Glutamatergic neuron (in vitro differentiated cells): ENCODE measurements around the gene CHST8. TPM values are rescaled to one million over a fixed set of nuclear protein-coding genes. Genes with fewer than 3 reads are reported as not detected.

Experiments used
- DNase-seq: peaks from one replicate; pipeline ENCODE4 v3.0.0; 2022
- H3K27ac Mint-ChIP-seq: one replicate; pipeline ENCODE4 v1.8.0; 2020; ENCODE audit warnings: mild to moderate bottlenecking, mixed read lengths, inconsistent platforms; ENCODE audit not compliant: unreplicated experiment
- H3K27me3 Mint-ChIP-seq: one replicate; pipeline ENCODE4 v1.8.0; 2020; ENCODE audit warnings: mild to moderate bottlenecking, moderate library complexity, mixed read lengths, inconsistent platforms; ENCODE audit not compliant: unreplicated experiment
- H3K36me3 Mint-ChIP-seq: one replicate; pipeline ENCODE4 v1.8.0; 2020; ENCODE audit warnings: mild to moderate bottlenecking, mixed read lengths, inconsistent platforms; ENCODE audit not compliant: unreplicated experiment
- H3K4me1 Mint-ChIP-seq: one replicate; pipeline ENCODE4 v1.8.0; 2020; ENCODE audit warnings: mild to moderate bottlenecking, low read depth, mixed read lengths, inconsistent platforms; ENCODE audit not compliant: unreplicated experiment
- H3K4me3 Mint-ChIP-seq: one replicate; pipeline ENCODE4 v1.8.0; 2020; ENCODE audit warnings: mild to moderate bottlenecking, mixed read lengths, inconsistent platforms; ENCODE audit not compliant: unreplicated experiment
- H3K9me3 Mint-ChIP-seq: one replicate; pipeline ENCODE4 v1.8.0; 2020; ENCODE audit warnings: mild to moderate bottlenecking, moderate library complexity, mixed read lengths, inconsistent platforms; ENCODE audit not compliant: unreplicated experiment
- total RNA-seq: library from RNA; stranded (reverse); fragmentation: NEBNext Ultra II Directional; extraction: Animal tissue kit (Norgen Biotek cat#: 25700); gene quantifications from one replicate; pipeline ENCODE4 v1.2.1, GENCODE V29; 2021; ENCODE audit not compliant: unreplicated experiment
- TF ChIP-seq, protein P1 (sequence below): fragments of 200-600 bp; sonication (generic); IDR thresholded peaks from one replicate; pipeline ENCODE4 v1.5.0; 2021; ENCODE audit not compliant: partially characterized antibody, unreplicated experiment

The CHST8 gene
- total RNA-seq, 1 donor from 2014 or later = 235 TPM

DNA sequence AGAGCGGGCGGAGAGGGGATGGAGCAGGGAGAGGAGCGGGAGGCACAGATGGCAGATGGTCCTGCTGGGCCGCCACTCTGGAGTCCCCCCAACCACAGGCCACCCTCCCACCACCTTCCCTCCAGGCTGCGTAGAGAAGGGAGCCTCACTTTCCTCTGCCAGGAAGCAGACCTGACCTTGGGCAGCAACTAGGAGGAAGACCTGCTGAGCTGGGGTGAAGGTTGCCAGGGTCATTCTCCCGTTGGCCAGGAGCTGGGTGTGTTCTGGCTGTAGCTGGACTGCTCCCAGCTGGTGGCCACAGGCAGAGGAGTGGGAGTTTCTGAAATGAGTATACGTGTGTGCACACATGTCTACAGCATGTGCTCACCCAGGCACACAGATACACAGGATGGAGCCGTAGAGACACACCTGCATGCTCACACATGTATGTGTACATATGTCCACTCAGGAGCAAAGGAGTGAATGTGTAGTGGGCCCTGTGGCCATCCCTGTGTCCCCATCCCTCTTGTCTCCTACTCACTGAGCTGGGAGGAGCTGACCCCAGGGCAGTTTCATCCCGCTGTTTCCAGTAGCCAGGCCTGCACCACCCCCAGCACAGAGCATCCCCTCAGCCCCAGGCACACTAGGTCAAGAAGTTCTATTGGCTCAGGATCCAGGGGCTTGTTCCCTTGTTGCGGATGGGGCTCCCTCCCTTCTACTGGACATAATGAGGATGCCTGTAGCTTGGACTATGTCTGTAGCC, 53.0 kb downstream of the CHST8 start:
- H3K27me3 Mint-ChIP-seq = peaks cover 38% of the 10 kb centered on the region
- TF ChIP-seq, protein P1, sequence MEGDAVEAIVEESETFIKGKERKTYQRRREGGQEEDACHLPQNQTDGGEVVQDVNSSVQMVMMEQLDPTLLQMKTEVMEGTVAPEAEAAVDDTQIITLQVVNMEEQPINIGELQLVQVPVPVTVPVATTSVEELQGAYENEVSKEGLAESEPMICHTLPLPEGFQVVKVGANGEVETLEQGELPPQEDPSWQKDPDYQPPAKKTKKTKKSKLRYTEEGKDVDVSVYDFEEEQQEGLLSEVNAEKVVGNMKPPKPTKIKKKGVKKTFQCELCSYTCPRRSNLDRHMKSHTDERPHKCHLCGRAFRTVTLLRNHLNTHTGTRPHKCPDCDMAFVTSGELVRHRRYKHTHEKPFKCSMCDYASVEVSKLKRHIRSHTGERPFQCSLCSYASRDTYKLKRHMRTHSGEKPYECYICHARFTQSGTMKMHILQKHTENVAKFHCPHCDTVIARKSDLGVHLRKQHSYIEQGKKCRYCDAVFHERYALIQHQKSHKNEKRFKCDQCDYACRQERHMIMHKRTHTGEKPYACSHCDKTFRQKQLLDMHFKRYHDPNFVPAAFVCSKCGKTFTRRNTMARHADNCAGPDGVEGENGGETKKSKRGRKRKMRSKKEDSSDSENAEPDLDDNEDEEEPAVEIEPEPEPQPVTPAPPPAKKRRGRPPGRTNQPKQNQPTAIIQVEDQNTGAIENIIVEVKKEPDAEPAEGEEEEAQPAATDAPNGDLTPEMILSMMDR = no peak
- no peaks in the 10 kb centered on the region for H3K36me3 Mint-ChIP-seq
- peaks cover 45% of the 10 kb centered on the region for H3K9me3 Mint-ChIP-seq
- DNase-seq = peak; percentile 63
- H3K27ac Mint-ChIP-seq = peak overlapping the region; percentile 97
- H3K4me1 Mint-ChIP-seq = peaks cover 73% of the 10 kb centered on the region
- H3K4me3 Mint-ChIP-seq = peak overlapping the region; percentile 74

GRCh38 chr19:33675501-33676124, 53.9 kb downstream of the CHST8 start:
- TF ChIP-seq, protein P1 = no peak
- H3K27me3 Mint-ChIP-seq = peaks cover 40% of the 10 kb centered on the region
- peak overlapping the region; percentile 97 for H3K27ac Mint-ChIP-seq
- peaks cover 48% of the 10 kb centered on the region for H3K9me3 Mint-ChIP-seq
- H3K4me1 Mint-ChIP-seq = peaks cover 74% of the 10 kb centered on the region
- no peak for DNase-seq
- H3K36me3 Mint-ChIP-seq = no peaks in the 10 kb centered on the region
- peak overlapping the region; percentile 15 for H3K4me3 Mint-ChIP-seq

DNA sequence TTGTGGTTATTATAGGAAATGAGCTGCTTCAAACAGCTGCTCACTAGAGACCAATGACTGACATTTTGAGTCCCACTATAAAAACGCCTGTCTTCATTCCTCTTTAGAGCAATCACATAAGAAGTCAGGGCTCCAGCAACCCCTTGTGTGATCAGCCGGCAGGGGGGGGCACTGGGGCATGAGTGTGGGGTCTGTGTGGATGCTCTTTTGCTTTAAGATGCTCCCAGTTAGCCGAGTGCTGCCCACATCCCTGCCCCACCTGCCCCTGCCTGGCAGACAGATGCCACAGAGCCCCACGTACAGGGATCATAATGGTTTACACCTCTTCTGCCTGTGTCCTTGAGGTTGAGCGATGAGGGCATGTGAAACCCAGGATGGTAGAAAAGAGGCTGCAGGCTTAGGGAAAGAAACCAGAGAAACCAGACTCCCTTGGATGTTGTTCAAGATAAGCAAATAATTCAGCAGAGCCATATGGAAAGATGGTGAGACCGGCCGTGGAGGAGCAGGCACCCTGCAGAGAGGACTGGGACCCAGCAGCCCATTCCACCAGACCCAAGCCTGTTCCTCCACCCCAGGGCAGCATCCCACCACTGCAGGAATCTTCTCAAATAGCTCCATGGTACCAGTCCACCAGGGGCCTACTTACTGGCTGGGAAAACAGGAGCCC, 55.4 kb downstream of the CHST8 start:
- peaks cover 66% of the 10 kb centered on the region for H3K4me1 Mint-ChIP-seq
- H3K27me3 Mint-ChIP-seq = peaks cover 39% of the 10 kb centered on the region
- H3K27ac Mint-ChIP-seq = no peak overlapping the region
- TF ChIP-seq, protein P1 = no peak
- no peak overlapping the region for H3K4me3 Mint-ChIP-seq
- peaks cover 47% of the 10 kb centered on the region for H3K9me3 Mint-ChIP-seq
- DNase-seq = no peak
- no peaks in the 10 kb centered on the region for H3K36me3 Mint-ChIP-seq

DNA sequence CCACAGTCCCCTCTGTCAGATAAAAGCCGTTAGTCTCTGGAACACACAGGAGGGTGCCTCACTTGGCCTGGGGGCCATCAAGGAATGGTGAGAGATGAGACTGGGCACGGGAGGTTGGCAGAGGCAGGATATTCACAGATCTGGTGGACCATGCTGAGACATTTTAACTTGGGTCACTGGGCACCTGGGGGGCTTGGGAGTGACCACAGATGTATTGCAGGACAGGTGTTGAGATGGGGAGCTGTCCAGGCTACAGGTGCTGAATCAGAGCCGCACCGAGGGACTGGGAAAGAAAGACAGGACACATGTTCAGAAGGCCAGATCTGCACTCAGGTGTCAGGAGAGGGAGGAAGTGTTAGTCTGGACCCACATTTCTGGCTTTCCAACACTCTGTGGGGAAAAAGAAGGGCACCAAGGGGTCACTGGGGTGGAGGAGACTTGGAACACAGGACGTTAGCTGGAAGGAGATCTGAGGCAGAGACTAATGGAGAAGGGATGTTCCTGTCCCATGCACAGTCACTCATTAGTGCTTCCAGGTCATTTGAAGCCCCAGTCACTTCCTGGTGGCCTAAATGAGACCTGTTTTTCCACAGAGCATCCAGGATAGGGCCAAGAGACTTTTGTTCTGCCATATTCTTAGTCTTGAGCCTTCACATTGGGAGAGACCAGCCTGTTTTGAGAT, 56.1 kb downstream of the CHST8 start:
- TF ChIP-seq, protein P1 = no peak
- DNase-seq = no peak
- H3K27me3 Mint-ChIP-seq = peaks cover 37% of the 10 kb centered on the region
- peaks cover 65% of the 10 kb centered on the region for H3K4me1 Mint-ChIP-seq
- H3K9me3 Mint-ChIP-seq = peaks cover 51% of the 10 kb centered on the region
- no peak overlapping the region for H3K4me3 Mint-ChIP-seq
- peaks cover 5% of the 10 kb centered on the region for H3K36me3 Mint-ChIP-seq
- H3K27ac Mint-ChIP-seq = no peak overlapping the region
